MM.1S (cell line): ENCODE data around the gene ZNF335.

Experiments used
- DNase-seq: peaks from one replicate; pipeline ENCODE4 v3.0.0-alpha.2; 2015
- H2AFZ ChIP-seq: fragments of 300-600 bp; sonication (generic); 2 replicates; pipeline ENCODE4 v1.6.0; 2016; ENCODE audit warnings: antibody characterized with exemption, low read length
- H3F3A ChIP-seq: fragments of 300-600 bp; sonication (generic); 2 replicates; pipeline ENCODE4 v1.6.1; 2016; ENCODE audit warnings: mild to moderate bottlenecking, antibody characterized with exemption, low read length, moderate library complexity, mixed read lengths; ENCODE audit not compliant: insufficient read depth
- H3K27ac ChIP-seq: fragments of 300-600 bp; sonication (generic); 2 replicates; pipeline ENCODE4 v1.5.1; 2016; ENCODE audit warnings: mild to moderate bottlenecking, low read length
- H3K27me3 ChIP-seq: fragments of 300-600 bp; sonication (generic); replicated peaks from 2 replicates; pipeline ENCODE4 v1.6.0; 2016; ENCODE audit warnings: low read length; ENCODE audit not compliant: insufficient read depth
- H3K36me3 ChIP-seq: fragments of 300-600 bp; sonication (generic); replicated peaks from 2 replicates; pipeline ENCODE4 v1.6.1; 2016; ENCODE audit warnings: mild to moderate bottlenecking, low read length, mixed read lengths; ENCODE audit not compliant: insufficient read depth
- H3K4me1 ChIP-seq: fragments of 300-600 bp; sonication (generic); 2 replicates; pipeline ENCODE4 v1.6.1; 2016; ENCODE audit warnings: low read length, mixed read lengths
- H3K4me2 ChIP-seq: fragments of 300-600 bp; sonication (generic); 2 replicates; pipeline ENCODE4 v1.6.0; 2016; ENCODE audit warnings: low read depth, low read length
- H3K4me3 ChIP-seq: fragments of 300-600 bp; sonication (generic); 2 replicates; pipeline ENCODE4 v1.5.1; 2016; ENCODE audit warnings: low read length, mixed read lengths
- H3K79me2 ChIP-seq: fragments of 300-600 bp; sonication (generic); 2 replicates; pipeline ENCODE4 v1.6.1; 2016; ENCODE audit warnings: mixed run types, low read length, mixed read lengths
- H3K9ac ChIP-seq: fragments of 300-600 bp; sonication (generic); 2 replicates; pipeline ENCODE4 v1.6.1; 2016; ENCODE audit warnings: low read length, mixed read lengths
- H3K9me2 ChIP-seq: fragments of 300-600 bp; sonication (generic); replicated peaks from 2 replicates; pipeline ENCODE4 v1.6.1; 2016; ENCODE audit warnings: mild to moderate bottlenecking, low read length, mixed read lengths; ENCODE audit not compliant: insufficient read depth
- H3K9me3 ChIP-seq: fragments of 300-600 bp; sonication (generic); replicated peaks from 2 replicates; pipeline ENCODE4 v1.6.1; 2016; ENCODE audit warnings: mild to moderate bottlenecking, low read length, mixed read lengths; ENCODE audit not compliant: insufficient read depth
- H4K20me1 ChIP-seq: fragments of 300-600 bp; sonication (generic); 2 replicates; pipeline ENCODE4 v1.6.1; 2016; ENCODE audit warnings: mild to moderate bottlenecking, low read length, moderate library complexity, mixed read lengths; ENCODE audit not compliant: insufficient read depth
- CTCF ChIP-seq: fragments of 300-600 bp; sonication (generic); IDR thresholded peaks from 2 replicates; pipeline ENCODE4 v1.5.1; 2016; ENCODE audit warnings: antibody characterized with exemption, low read length, mixed read lengths
- EZH2 ChIP-seq: fragments of 300-600 bp; sonication (generic); optimal IDR thresholded peaks from 2 replicates; pipeline ENCODE3; 2017; ENCODE audit warnings: low read depth, mild to moderate bottlenecking, antibody characterized with exemption, low read length, mixed read lengths
- EZH2phosphoT487 ChIP-seq: fragments of 300-600 bp; sonication (generic); IDR thresholded peaks from 2 replicates; pipeline ENCODE4 v1.6.1; 2018; ENCODE audit warnings: antibody characterized with exemption, low read length

The ZNF335 gene

GRCh38 chr20:45919542-45920399 lies 52.2 kb downstream of the ZNF335 start:
- no peaks in the 10 kb centered on the region for H3F3A ChIP-seq
- no peaks in the 10 kb centered on the region for H3K79me2 ChIP-seq
- no peaks in the 10 kb centered on the region for H3K36me3 ChIP-seq
- no peaks in the 10 kb centered on the region for H3K4me1 ChIP-seq
- no peak for DNase-seq
- H3K9me2 ChIP-seq: no peaks in the 10 kb centered on the region
- no peak overlapping the region for H3K4me2 ChIP-seq
- no peaks in the 10 kb centered on the region for H4K20me1 ChIP-seq
- H2AFZ ChIP-seq: no peak overlapping the region
- TF ChIP-seq EZH2phosphoT487 (no peak), EZH2 (no peak), CTCF (no peak)
- H3K27ac ChIP-seq: no peak overlapping the region
- H3K9me3 ChIP-seq: no peaks in the 10 kb centered on the region
- no peaks in the 10 kb centered on the region for H3K27me3 ChIP-seq
- H3K4me3 ChIP-seq: no peak overlapping the region
- no peak overlapping the region for H3K9ac ChIP-seq

DNA sequence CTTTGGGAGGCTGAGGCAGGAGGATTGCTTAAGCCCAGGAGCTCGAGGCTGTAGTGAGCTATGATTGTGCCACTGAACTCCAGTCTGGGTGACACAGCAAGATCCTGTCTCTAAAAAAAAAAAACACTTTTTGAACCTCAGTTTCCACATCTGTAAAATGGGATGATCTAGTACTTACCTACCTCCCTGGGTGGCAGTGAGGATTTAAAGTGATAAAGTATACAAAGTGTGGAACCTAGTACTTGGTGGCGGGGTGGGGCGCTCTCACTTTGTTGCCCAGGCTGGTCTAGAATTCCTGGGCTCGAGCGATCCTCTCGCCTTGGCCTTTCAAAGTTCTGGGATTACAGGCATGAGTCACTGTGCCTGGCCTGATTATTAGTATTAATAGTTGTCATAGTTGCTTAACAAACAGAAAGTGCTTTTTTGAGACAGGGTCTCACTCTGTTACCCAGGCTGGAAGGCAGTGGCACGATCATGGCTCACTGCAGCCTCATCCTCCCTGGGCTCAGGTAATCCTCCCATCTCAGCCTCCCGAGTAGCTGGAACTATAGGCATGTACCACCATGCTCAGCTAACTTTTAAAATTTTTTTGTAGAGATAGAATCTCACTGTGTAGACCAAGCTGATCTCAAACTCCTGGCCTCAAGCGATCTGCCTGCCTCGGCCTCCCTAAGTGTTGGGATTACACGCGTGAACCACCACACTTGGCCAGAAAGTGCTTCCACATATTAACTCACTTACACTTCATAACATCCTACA lies 53.0 kb downstream of the ZNF335 start:
- no peak overlapping the region for H3K4me3 ChIP-seq
- no peaks in the 10 kb centered on the region for H3K79me2 ChIP-seq
- no peak for DNase-seq
- H3K4me1 ChIP-seq: no peaks in the 10 kb centered on the region
- no peaks in the 10 kb centered on the region for H3F3A ChIP-seq
- H3K27ac ChIP-seq: no peak overlapping the region
- H3K36me3 ChIP-seq: no peaks in the 10 kb centered on the region
- TF ChIP-seq EZH2: no peak
- TF ChIP-seq EZH2phosphoT487: no peak
- no peak for TF ChIP-seq CTCF
- no peak overlapping the region for H3K4me2 ChIP-seq
- H3K27me3 ChIP-seq: no peaks in the 10 kb centered on the region
- H4K20me1 ChIP-seq: no peaks in the 10 kb centered on the region
- no peaks in the 10 kb centered on the region for H3K9me2 ChIP-seq
- H3K9ac ChIP-seq: no peak overlapping the region
- H3K9me3 ChIP-seq: no peaks in the 10 kb centered on the region
- no peak overlapping the region for H2AFZ ChIP-seq

DNA sequence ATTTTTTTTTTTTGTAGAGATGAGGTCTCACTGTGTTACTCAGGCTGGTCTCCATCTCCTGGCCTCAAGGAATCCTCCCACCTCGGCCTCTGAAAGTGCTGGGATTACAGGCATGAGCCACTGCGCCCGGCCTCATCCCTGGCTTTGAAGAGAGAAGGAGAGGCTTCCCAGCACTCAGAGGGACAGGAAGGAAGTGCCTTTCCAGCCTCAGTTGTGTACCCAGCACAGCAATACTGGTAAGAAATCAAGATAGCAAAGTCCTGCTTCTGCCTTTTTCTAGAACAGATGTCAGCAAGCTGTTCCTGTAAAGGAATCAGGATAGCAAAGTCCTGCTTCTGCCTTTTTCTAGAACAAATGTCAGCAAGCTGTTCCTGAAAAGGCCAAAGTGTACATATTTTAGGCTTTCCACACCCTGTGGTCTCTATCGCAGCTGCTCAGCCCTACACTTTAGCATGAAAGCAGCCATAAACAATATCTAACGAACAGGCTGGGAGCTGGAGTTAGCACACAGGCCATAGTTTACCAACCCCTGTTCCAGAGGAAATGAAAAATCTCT lies 53.7 kb downstream of the ZNF335 start:
- no peaks in the 10 kb centered on the region for H3K9me3 ChIP-seq

More for the DNA sequence above, 53.7 kb downstream of the ZNF335 start:
- H3K4me1 ChIP-seq: no peaks in the 10 kb centered on the region
- no peak overlapping the region for H3K27ac ChIP-seq
- TF ChIP-seq EZH2phosphoT487 (no peak), CTCF (no peak), EZH2 (no peak)
- H3K4me2 ChIP-seq: no peak overlapping the region
- H3K36me3 ChIP-seq: no peaks in the 10 kb centered on the region
- no peak overlapping the region for H2AFZ ChIP-seq
- H3F3A ChIP-seq: no peaks in the 10 kb centered on the region
- DNase-seq: no peak
- H4K20me1 ChIP-seq: no peaks in the 10 kb centered on the region
- no peak overlapping the region for H3K9ac ChIP-seq
- H3K79me2 ChIP-seq: no peaks in the 10 kb centered on the region
- no peaks in the 10 kb centered on the region for H3K9me2 ChIP-seq
- H3K27me3 ChIP-seq: no peaks in the 10 kb centered on the region
- no peak overlapping the region for H3K4me3 ChIP-seq
